T-cell (primary cell): ENCODE results near the gene CEP112. TPM values are rescaled to one million over a fixed set of nuclear protein-coding genes. Genes with fewer than 3 reads are reported as not detected.

ENCODE experiments used
- ATAC-seq, 4 experiments: fragments of 200-7000 bp in 3 of 4; fragments of 150-1000 bp in 1 of 4; cut with Tn5 transposase; replicated peaks in 1 of 4; 1 replicate in 3 of 4; 2 replicates in 1 of 4; pipeline ENCODE4 v1.10.0; 2021; ENCODE audit warnings: moderate library complexity in 3 of 4, mild to moderate bottlenecking in 2 of 4, moderate number of reproducible peaks in 1 of 4
- CTCF ChIA-PET, 2 donors: fragments of 300-600 bp; sonication (Branson Sonifier 250); formaldehyde crosslinking; loops; one replicate each; lab custom pipeline; 2022; ENCODE audit warnings: antibody characterized with exemption in 2 of 2; lab: Charles Lee
- POLR2A ChIA-PET, 2 donors: fragments of 300-600 bp; sonication (Branson Sonifier 250); formaldehyde crosslinking; loops; one replicate each; lab custom pipeline; 2022; ENCODE audit warnings: antibody characterized with exemption in 2 of 2; lab: Charles Lee
- DNase-seq, 35 experiments: peaks; one replicate each; pipeline versions ENCODE4 v3.0.0 to v3.0.0-alpha.2; 2013 to 2023
- H3K27ac ChIP-seq: one replicate; pipeline ENCODE4 v1.5.1; 2013; ENCODE audit warnings: low read length
- H3K27me3 ChIP-seq, 2 experiments: replicated peaks in 1 of 2; 1 replicate in 1 of 2; 2 replicates in 1 of 2; pipeline versions ENCODE4 v1.6.1 to v1.7.0; 2013; ENCODE audit warnings: low read length in 1 of 2, mixed read lengths in 1 of 2; ENCODE audit not compliant: control insufficient read depth in 2 of 2, insufficient read depth in 2 of 2; ENCODE audit errors: extremely low read depth in 1 of 2
- H3K36me3 ChIP-seq, 2 donors: 1 replicate in 1 of 2; 2 replicates in 1 of 2; pipeline versions ENCODE4 v1.6.1 to v1.7.0; 2013; ENCODE audit warnings: low read length in 1 of 2; ENCODE audit not compliant: control insufficient read depth in 2 of 2, insufficient read depth in 1 of 2; ENCODE audit errors: extremely low read depth in 1 of 2
- H3K4me1 ChIP-seq, 2 experiments: 1 replicate in 1 of 2; 2 replicates in 1 of 2; pipeline versions ENCODE4 v1.6.1 to v1.7.0; 2013; ENCODE audit warnings: low read length in 2 of 2, mixed read lengths in 1 of 2; ENCODE audit not compliant: insufficient read depth in 2 of 2, control insufficient read depth in 1 of 2; ENCODE audit errors: extremely low read depth in 1 of 2
- H3K4me3 ChIP-seq, 2 donors: 1 replicate in 1 of 2; 2 replicates in 1 of 2; pipeline versions ENCODE4 v1.5.1 to v1.7.0; 2013; ENCODE audit warnings: mild to moderate bottlenecking in 2 of 2, low read length in 1 of 2, moderate library complexity in 1 of 2; ENCODE audit not compliant: control insufficient read depth in 1 of 2; ENCODE audit errors: extremely low read depth in 1 of 2
- H3K9me3 ChIP-seq: 2 replicates; pipeline ENCODE4 v1.7.0; 2013
- H3K27ac Mint-ChIP-seq, 2 donors: one replicate each; pipeline ENCODE4 v1.8.0; 2020 to 2021; ENCODE audit warnings: mild to moderate bottlenecking in 2 of 2, mixed read lengths in 2 of 2
- H3K27me3 Mint-ChIP-seq, 2 donors: one replicate each; pipeline ENCODE4 v1.8.0; 2021 to 2022; ENCODE audit warnings: mixed read lengths in 2 of 2
- H3K36me3 Mint-ChIP-seq: one replicate; pipeline ENCODE4 v1.8.0; 2021; ENCODE audit warnings: mixed read lengths
- H3K4me1 Mint-ChIP-seq, 3 donors: one replicate each; pipeline ENCODE4 v1.8.0; 2020 to 2022; ENCODE audit warnings: mixed read lengths in 3 of 3, mild to moderate bottlenecking in 1 of 3
- H3K4me3 Mint-ChIP-seq, 3 donors: one replicate each; pipeline ENCODE4 v1.8.0; 2020 to 2022; ENCODE audit warnings: mild to moderate bottlenecking in 3 of 3, mixed read lengths in 3 of 3, moderate library complexity in 3 of 3
- H3K9me3 Mint-ChIP-seq, 3 donors: one replicate each; pipeline ENCODE4 v1.8.0; 2020 to 2022; ENCODE audit warnings: mixed read lengths in 3 of 3
- WGBS: methylation state at CpG from one replicate; pipeline ENCODE4 v1.1.5; 2013; ENCODE audit warnings: missing lambda C conversion rate; ENCODE audit not compliant: insufficient coverage; 5-methylcytosine and 5-hydroxymethylcytosine counted together
- total RNA-seq, 35 experiments: library from RNA in 6 of 35; stranded (reverse) in 6 of 35; fragments of 120-200 nt in 1 of 35; gene quantifications; one replicate each; pipeline versions ENCODE4 v1.2.1 to v1.2.4 and lab custom pipeline; 2013 to 2026

The CEP112 gene
- total RNA-seq, 5 donors from 2014 or later (not counting 1 experiment from before 2014, with no cell fraction given) = 2.4 to 4.9 (median 4.5) TPM

GRCh38 chr17:65593855-65594845 lies 597.8 kb downstream of the CEP112 start:
- Histone ChIP-seq H3K9me3 (no peaks in the 10 kb centered on the region), H3K27ac (no peak overlapping the region), H3K36me3 (no peaks in the 10 kb centered on the region), H3K27me3 (peaks cover 0 to 18% of the 10 kb centered on the region in 2 experiments), H3K4me3 (peak overlapping the region in 1 of 2 donors; percentile 39), H3K4me1 (peaks cover 20 to 25% of the 10 kb centered on the region in 2 experiments)
- 44% methylated on average over 8 of the region's 18 CpGs for WGBS
- ATAC-seq (peak; percentile 48 to 67 (median 57)), DNase-seq (peak in 5 of 35 experiments; percentile 6 to 22 (median 9))
- ChIA-PET POLR2A (no interaction called here), CTCF (no interaction called here)
- H3K27ac Mint-ChIP-seq = peak overlapping the region; percentile 5 to 44
- peaks cover 25 to 32% (median 27%) of the 10 kb centered on the region in 3 donors for H3K4me1 Mint-ChIP-seq
- H3K27me3 Mint-ChIP-seq = peaks cover 0 to 4% of the 10 kb centered on the region in 2 donors
- H3K36me3 Mint-ChIP-seq = no peaks in the 10 kb centered on the region
- peak overlapping the region; percentile 51 to 83 (median 53) for H3K4me3 Mint-ChIP-seq
- H3K9me3 Mint-ChIP-seq = no peaks in the 10 kb centered on the region

- peak overlapping the region in 1 of 2 donors; percentile 44 for H3K27ac Mint-ChIP-seq
- H3K4me3 ChIP-seq = peak overlapping the region in 1 of 2 donors; percentile 39
- DNase-seq (peak in 19 of 35 experiments; percentile 2 to 51 (median 13)), ATAC-seq (peak in 3 of 4 experiments; percentile 31 to 74 (median 53))
- H3K27ac ChIP-seq = no peak overlapping the region
- 35% methylated on average over 7 of the region's 19 CpGs for WGBS
- H3K36me3 Mint-ChIP-seq = no peaks in the 10 kb centered on the region
- peak overlapping the region; percentile 51 to 83 (median 53) for H3K4me3 Mint-ChIP-seq
- peaks cover 27 to 40% (median 32%) of the 10 kb centered on the region in 3 donors for H3K4me1 Mint-ChIP-seq
- ChIA-PET CTCF (no interaction called here), POLR2A (interaction anchor here (0.6 to 0.7 kb wide), 2 partner anchors 11 to 316 kb away, joined by 3 read pairs; no protein-coding TSS in a partner anchor)
- H3K9me3 Mint-ChIP-seq = no peaks in the 10 kb centered on the region
- H3K27me3 ChIP-seq = peaks cover 0 to 18% of the 10 kb centered on the region in 2 experiments
- no peaks in the 10 kb centered on the region for H3K9me3 ChIP-seq
- H3K36me3 ChIP-seq = no peaks in the 10 kb centered on the region
- H3K27me3 Mint-ChIP-seq = peaks cover 0 to 4% of the 10 kb centered on the region in 2 donors
- H3K4me1 ChIP-seq = peaks cover 21 to 25% of the 10 kb centered on the region in 2 experiments
Measured at GRCh38 chr17:65593092-65593854, 598.7 kb downstream of the CEP112 start.

GRCh38 chr17:65592125-65592965 lies 599.6 kb downstream of the CEP112 start:
- DNase-seq (no peak), ATAC-seq (peak in 1 of 4 experiments; percentile 16)
- POLR2A ChIA-PET = interaction anchor here in 1 of 2 donors (0.6 kb wide), 1 partner anchor 69 kb away, joined by 4 read pairs; no protein-coding TSS in a partner anchor
- WGBS = 85% methylated on average over 5 of the region's 7 CpGs
- Histone ChIP-seq H3K4me1 (peaks cover 29 to 32% of the 10 kb centered on the region in 2 experiments), H3K27me3 (peaks cover 0 to 18% of the 10 kb centered on the region in 2 experiments), H3K36me3 (no peaks in the 10 kb centered on the region), H3K9me3 (no peaks in the 10 kb centered on the region), H3K4me3 (no peak overlapping the region), H3K27ac (no peak overlapping the region)
- Mint-ChIP-seq H3K9me3 (no peaks in the 10 kb centered on the region), H3K36me3 (no peaks in the 10 kb centered on the region), H3K27me3 (peaks cover 0 to 4% of the 10 kb centered on the region in 2 donors), H3K4me1 (peaks cover 31 to 46% (median 41%) of the 10 kb centered on the region in 3 donors), H3K27ac (no peak overlapping the region), H3K4me3 (peak overlapping the region in 1 of 3 donors; percentile 83)
- CTCF ChIA-PET = no interaction called here

GRCh38 chr17:65589321-65589720 lies 602.6 kb downstream of the CEP112 start:
- Mint-ChIP-seq H3K27ac (no peak overlapping the region), H3K27me3 (peaks cover 0 to 4% of the 10 kb centered on the region in 2 donors), H3K4me3 (no peak overlapping the region), H3K4me1 (peaks cover 39 to 53% (median 51%) of the 10 kb centered on the region in 3 donors), H3K9me3 (no peaks in the 10 kb centered on the region), H3K36me3 (no peaks in the 10 kb centered on the region)
- ATAC-seq (no peak), DNase-seq (no peak)
- ChIA-PET POLR2A (no interaction called here), CTCF (no interaction called here)
- Histone ChIP-seq H3K4me3 (no peak overlapping the region), H3K27ac (no peak overlapping the region), H3K27me3 (peaks cover 0 to 13% of the 10 kb centered on the region in 2 experiments), H3K9me3 (no peaks in the 10 kb centered on the region), H3K36me3 (no peaks in the 10 kb centered on the region), H3K4me1 (peaks cover 33 to 42% of the 10 kb centered on the region in 2 experiments)
- 90% methylated on average over 5 of the region's 5 CpGs for WGBS

GRCh38 chr17:65588181-65588808 lies 603.6 kb downstream of the CEP112 start:
- ChIA-PET CTCF (no interaction called here), POLR2A (interaction anchor here in 1 of 2 donors (0.6 kb wide), 1 partner anchor 93 kb away, joined by 6 read pairs; no protein-coding TSS in a partner anchor)
- Histone ChIP-seq H3K9me3 (no peaks in the 10 kb centered on the region), H3K27ac (no peak overlapping the region), H3K36me3 (no peaks in the 10 kb centered on the region), H3K27me3 (peaks cover 0 to 12% of the 10 kb centered on the region in 2 experiments), H3K4me1 (peaks cover 33 to 44% of the 10 kb centered on the region in 2 experiments), H3K4me3 (no peak overlapping the region)
- Mint-ChIP-seq H3K36me3 (no peaks in the 10 kb centered on the region), H3K27me3 (peaks cover 0 to 3% of the 10 kb centered on the region in 2 donors), H3K4me1 (peaks cover 36 to 48% (median 48%) of the 10 kb centered on the region in 3 donors), H3K27ac (no peak overlapping the region), H3K4me3 (peak overlapping the region in 1 of 3 donors; percentile 2), H3K9me3 (no peaks in the 10 kb centered on the region)
- ATAC-seq (no peak), DNase-seq (no peak)
- WGBS = 92% methylated on average over 8 of the region's 9 CpGs
